ENCODE data around the gene OSBPL1A. TPM values are rescaled to one million over a fixed set of nuclear protein-coding genes. Genes with fewer than 3 reads are reported as not detected.

OSBPL1A gene
- polyA plus RNA-seq, 2 of the 4 experiments (the other 2 are of a cell fraction), result 10.5 to 22.1 TPM

DNA sequence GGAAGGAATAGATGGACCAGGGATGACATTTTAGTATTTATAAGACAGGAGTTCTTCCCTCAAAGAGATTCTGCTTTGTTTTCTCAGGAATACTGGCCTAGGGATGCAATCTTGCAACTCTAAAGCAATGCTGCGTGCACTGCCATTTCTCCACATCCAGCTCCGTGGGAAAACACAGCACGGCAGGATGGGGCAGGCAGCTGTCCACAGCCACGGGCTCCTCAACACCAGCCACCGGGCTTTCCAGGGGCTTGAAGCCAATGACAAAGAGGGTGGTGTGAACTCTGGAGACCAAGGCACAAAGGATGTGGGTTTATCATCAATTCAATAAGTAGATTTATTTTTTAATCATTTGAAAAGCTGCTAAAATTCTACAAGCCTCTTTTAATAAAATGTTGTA, 209.5 kb downstream of the OSBPL1A start:
- POLR2A ChIA-PET, result no interaction called here
- Histone ChIP-seq H3K27ac (no peak overlapping the region), H3K4me3 (no peak overlapping the region), H3K9me3 (no peaks in the 10 kb centered on the region), H3K4me2 (no peak overlapping the region), H3K4me1 (no peaks in the 10 kb centered on the region)
- no peak for ATAC-seq
- FAIRE-seq, result no peak
- no peak for TF ChIP-seq MYC (IDR thresholded peaks at IDR 0.05; ENCODE audit: borderline replicate concordance, low read length)
- TF ChIP-seq, protein P1, sequence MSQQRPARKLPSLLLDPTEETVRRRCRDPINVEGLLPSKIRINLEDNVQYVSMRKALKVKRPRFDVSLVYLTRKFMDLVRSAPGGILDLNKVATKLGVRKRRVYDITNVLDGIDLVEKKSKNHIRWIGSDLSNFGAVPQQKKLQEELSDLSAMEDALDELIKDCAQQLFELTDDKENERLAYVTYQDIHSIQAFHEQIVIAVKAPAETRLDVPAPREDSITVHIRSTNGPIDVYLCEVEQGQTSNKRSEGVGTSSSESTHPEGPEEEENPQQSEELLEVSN (IDR thresholded peaks at IDR 0.05; ENCODE audit: borderline replicate concordance, low read depth), result no peak
- TF ChIP-seq POLR2A (IDR thresholded peaks at IDR 0.05; ENCODE audit: low read length), result no peak
- TF ChIP-seq ZSCAN20 (CRISPR knock-in tag; IDR thresholded peaks at IDR 0.05), result no peak
- no peak for TF ChIP-seq FOSB (CRISPR knock-in tag; IDR thresholded peaks at IDR 0.05)
- no peak for TF ChIP-seq JUNB (IDR thresholded peaks at IDR 0.05)
- TF ChIP-seq HOXB5 (CRISPR knock-in tag; IDR thresholded peaks at IDR 0.05), result no peak
- TF ChIP-seq RNF2 (IDR thresholded peaks at IDR 0.05; ENCODE audit: borderline replicate concordance, low read depth), result no peak
- TF ChIP-seq POLR2AphosphoS2 (conservative IDR thresholded peaks at IDR 0.05; ENCODE audit: low read length), result no peak
- no peak for TF ChIP-seq ZC3H11A (IDR thresholded peaks at IDR 0.05)
- no peak for TF ChIP-seq CBX2 (IDR thresholded peaks at IDR 0.05; ENCODE audit: borderline replicate concordance, low read depth)
- TF ChIP-seq, protein P2, sequence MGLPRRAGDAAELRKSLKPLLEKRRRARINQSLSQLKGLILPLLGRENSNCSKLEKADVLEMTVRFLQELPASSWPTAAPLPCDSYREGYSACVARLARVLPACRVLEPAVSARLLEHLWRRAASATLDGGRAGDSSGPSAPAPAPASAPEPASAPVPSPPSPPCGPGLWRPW (IDR thresholded peaks at IDR 0.05), result no peak
- TF ChIP-seq SREBF2 (IDR thresholded peaks at IDR 0.05), result no peak
- no peak for TF ChIP-seq TFCP2L1 (CRISPR knock-in tag; IDR thresholded peaks at IDR 0.05)
- TF ChIP-seq, protein P3, sequence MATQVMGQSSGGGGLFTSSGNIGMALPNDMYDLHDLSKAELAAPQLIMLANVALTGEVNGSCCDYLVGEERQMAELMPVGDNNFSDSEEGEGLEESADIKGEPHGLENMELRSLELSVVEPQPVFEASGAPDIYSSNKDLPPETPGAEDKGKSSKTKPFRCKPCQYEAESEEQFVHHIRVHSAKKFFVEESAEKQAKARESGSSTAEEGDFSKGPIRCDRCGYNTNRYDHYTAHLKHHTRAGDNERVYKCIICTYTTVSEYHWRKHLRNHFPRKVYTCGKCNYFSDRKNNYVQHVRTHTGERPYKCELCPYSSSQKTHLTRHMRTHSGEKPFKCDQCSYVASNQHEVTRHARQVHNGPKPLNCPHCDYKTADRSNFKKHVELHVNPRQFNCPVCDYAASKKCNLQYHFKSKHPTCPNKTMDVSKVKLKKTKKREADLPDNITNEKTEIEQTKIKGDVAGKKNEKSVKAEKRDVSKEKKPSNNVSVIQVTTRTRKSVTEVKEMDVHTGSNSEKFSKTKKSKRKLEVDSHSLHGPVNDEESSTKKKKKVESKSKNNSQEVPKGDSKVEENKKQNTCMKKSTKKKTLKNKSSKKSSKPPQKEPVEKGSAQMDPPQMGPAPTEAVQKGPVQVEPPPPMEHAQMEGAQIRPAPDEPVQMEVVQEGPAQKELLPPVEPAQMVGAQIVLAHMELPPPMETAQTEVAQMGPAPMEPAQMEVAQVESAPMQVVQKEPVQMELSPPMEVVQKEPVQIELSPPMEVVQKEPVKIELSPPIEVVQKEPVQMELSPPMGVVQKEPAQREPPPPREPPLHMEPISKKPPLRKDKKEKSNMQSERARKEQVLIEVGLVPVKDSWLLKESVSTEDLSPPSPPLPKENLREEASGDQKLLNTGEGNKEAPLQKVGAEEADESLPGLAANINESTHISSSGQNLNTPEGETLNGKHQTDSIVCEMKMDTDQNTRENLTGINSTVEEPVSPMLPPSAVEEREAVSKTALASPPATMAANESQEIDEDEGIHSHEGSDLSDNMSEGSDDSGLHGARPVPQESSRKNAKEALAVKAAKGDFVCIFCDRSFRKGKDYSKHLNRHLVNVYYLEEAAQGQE (IDR thresholded peaks at IDR 0.05), result no peak
- CTCF ChIA-PET, result interaction anchor here (4.3 kb wide), 1 partner anchor 12 kb away, joined by 19 read pairs; no protein-coding TSS in a partner anchor
- 83% methylated on average over 5 of the region's 5 CpGs for WGBS (ENCODE audit: missing lambda C conversion rate)
- DNase-seq (ENCODE audit: low read depth in 1 of 2, low spot score in 1 of 2), result no peak

DNA sequence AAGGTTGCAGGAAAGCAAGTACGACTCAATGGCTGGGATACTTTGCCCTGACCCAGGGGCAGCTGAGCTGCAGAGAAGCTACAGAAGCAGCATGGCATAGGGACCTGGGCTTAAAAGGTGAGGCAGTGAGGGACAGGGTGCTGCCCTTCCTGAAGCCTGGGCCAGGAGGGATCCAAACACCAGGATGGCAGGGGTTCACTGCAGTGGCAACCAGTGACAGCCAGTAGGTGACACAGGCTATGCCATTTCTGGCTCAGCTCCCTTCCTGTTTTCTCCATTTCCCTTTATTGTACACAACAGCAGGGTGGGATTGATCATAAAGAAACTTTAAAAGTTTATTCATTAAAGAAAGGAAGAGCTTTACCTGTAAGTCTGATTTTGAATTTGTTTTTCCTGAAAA, 209.9 kb downstream of the OSBPL1A start:
- no peak overlapping the region for H3K4me2 ChIP-seq
- 80% methylated on average over 1 of the region's 1 CpG for WGBS (ENCODE audit: missing lambda C conversion rate)
- ChIA-PET CTCF (interaction anchor here (4.3 kb wide), 1 partner anchor 11 kb away, joined by 19 read pairs; no protein-coding TSS in a partner anchor), POLR2A (no interaction called here)
- DNase-seq (ENCODE audit: low read depth in 1 of 2, low spot score in 1 of 2), result no peak
- no peak for TF ChIP-seq ZFP36 (IDR thresholded peaks at IDR 0.05; ENCODE audit: borderline replicate concordance, partially characterized antibody)
- TF ChIP-seq, protein P4, sequence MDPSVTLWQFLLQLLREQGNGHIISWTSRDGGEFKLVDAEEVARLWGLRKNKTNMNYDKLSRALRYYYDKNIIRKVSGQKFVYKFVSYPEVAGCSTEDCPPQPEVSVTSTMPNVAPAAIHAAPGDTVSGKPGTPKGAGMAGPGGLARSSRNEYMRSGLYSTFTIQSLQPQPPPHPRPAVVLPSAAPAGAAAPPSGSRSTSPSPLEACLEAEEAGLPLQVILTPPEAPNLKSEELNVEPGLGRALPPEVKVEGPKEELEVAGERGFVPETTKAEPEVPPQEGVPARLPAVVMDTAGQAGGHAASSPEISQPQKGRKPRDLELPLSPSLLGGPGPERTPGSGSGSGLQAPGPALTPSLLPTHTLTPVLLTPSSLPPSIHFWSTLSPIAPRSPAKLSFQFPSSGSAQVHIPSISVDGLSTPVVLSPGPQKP (IDR thresholded peaks at IDR 0.05; ENCODE audit: low read depth, low read length), result no peak
- no peak for TF ChIP-seq RNF2 (IDR thresholded peaks at IDR 0.05; ENCODE audit: borderline replicate concordance, low read depth)
- TF ChIP-seq HOXB13 (CRISPR knock-in tag; IDR thresholded peaks at IDR 0.05; ENCODE audit: low read depth), result no peak
- no peak for TF ChIP-seq BHLHE40 (IDR thresholded peaks at IDR 0.05; ENCODE audit: low read depth, low read length)
- TF ChIP-seq POLR2A (IDR thresholded peaks at IDR 0.05; ENCODE audit: low read length), result no peak
- no peak for TF ChIP-seq FOXS1 (CRISPR knock-in tag; IDR thresholded peaks at IDR 0.05)
- TF ChIP-seq ESRRA (IDR thresholded peaks at IDR 0.05; ENCODE audit: borderline replicate concordance, low read length), result no peak
- TF ChIP-seq, protein P5, sequence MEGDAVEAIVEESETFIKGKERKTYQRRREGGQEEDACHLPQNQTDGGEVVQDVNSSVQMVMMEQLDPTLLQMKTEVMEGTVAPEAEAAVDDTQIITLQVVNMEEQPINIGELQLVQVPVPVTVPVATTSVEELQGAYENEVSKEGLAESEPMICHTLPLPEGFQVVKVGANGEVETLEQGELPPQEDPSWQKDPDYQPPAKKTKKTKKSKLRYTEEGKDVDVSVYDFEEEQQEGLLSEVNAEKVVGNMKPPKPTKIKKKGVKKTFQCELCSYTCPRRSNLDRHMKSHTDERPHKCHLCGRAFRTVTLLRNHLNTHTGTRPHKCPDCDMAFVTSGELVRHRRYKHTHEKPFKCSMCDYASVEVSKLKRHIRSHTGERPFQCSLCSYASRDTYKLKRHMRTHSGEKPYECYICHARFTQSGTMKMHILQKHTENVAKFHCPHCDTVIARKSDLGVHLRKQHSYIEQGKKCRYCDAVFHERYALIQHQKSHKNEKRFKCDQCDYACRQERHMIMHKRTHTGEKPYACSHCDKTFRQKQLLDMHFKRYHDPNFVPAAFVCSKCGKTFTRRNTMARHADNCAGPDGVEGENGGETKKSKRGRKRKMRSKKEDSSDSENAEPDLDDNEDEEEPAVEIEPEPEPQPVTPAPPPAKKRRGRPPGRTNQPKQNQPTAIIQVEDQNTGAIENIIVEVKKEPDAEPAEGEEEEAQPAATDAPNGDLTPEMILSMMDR (IDR thresholded peaks at IDR 0.05), result no peak
- no peak for TF ChIP-seq EHMT2 (IDR thresholded peaks at IDR 0.05; ENCODE audit: low read depth)
- TF ChIP-seq MAFK (IDR thresholded peaks at IDR 0.05; ENCODE audit: partially characterized antibody), result no peak
- TF ChIP-seq POLR2AphosphoS2 (conservative IDR thresholded peaks at IDR 0.05; ENCODE audit: low read length), result no peak
- TF ChIP-seq ZSCAN20 (CRISPR knock-in tag; IDR thresholded peaks at IDR 0.05), result no peak
- no peak for TF ChIP-seq ZNF302 (CRISPR knock-in tag; IDR thresholded peaks at IDR 0.05)
- H3K4me1 ChIP-seq, result no peaks in the 10 kb centered on the region
- FAIRE-seq, result no peak
- no peaks in the 10 kb centered on the region for H3K9me3 ChIP-seq
- no peak overlapping the region for H3K4me3 ChIP-seq
- ATAC-seq, result no peak
- no peak overlapping the region for H3K27ac ChIP-seq
